Lung (tissue), 12 donors: ENCODE data around the gene DOCK2. TPM values are rescaled to one million over a fixed set of nuclear protein-coding genes. Genes with fewer than 3 reads are reported as not detected.

ENCODE experiments used
- ATAC-seq: fragments of 200-7000 bp; cut with Tn5 transposase; one replicate; pipeline ENCODE4 v1.9.1; 2020; ENCODE audit warnings: moderate number of reproducible peaks; ENCODE audit not compliant: insufficient read depth, low FRiP score
- DNase-seq, 3 donors: peaks; one replicate each; pipeline ENCODE4 v3.0.0-alpha.2; 2013 to 2017
- H3K27ac ChIP-seq, 2 donors: one replicate each; pipeline ENCODE4 v1.5.1; 2013; ENCODE audit warnings: mild to moderate bottlenecking in 2 of 2, moderate library complexity in 2 of 2, control low read depth in 1 of 2, inconsistent platforms in 1 of 2, low read depth in 1 of 2, low read length in 1 of 2
- H3K27me3 ChIP-seq, 3 donors: one replicate each; pipeline ENCODE4 v1.5.1; 2013; ENCODE audit warnings: low read length in 2 of 3; ENCODE audit not compliant: control insufficient read depth in 3 of 3, insufficient read depth in 3 of 3
- H3K36me3 ChIP-seq, 4 donors: one replicate each; pipeline ENCODE4 v1.5.1; 2013; ENCODE audit warnings: low read length in 4 of 4, mild to moderate bottlenecking in 1 of 4, moderate library complexity in 1 of 4; ENCODE audit not compliant: control insufficient read depth in 4 of 4, insufficient read depth in 4 of 4
- H3K4me1 ChIP-seq, 5 donors: one replicate each; pipeline ENCODE4 v1.5.1; 2013; ENCODE audit warnings: low read length in 5 of 5, mild to moderate bottlenecking in 2 of 5, moderate library complexity in 1 of 5; ENCODE audit not compliant: control insufficient read depth in 5 of 5, insufficient read depth in 5 of 5
- H3K4me3 ChIP-seq: one replicate; pipeline ENCODE4 v1.5.1; 2013; ENCODE audit warnings: mild to moderate bottlenecking, control low read depth, moderate library complexity
- H3K9ac ChIP-seq, 2 donors: one replicate each; pipeline ENCODE4 v1.5.1; 2013; ENCODE audit warnings: low read length in 2 of 2, control low read depth in 1 of 2; ENCODE audit not compliant: insufficient read depth in 1 of 2
- H3K9me3 ChIP-seq, 4 donors: one replicate each; pipeline ENCODE4 v1.5.1; 2013; ENCODE audit warnings: low read length in 3 of 4, mild to moderate bottlenecking in 1 of 4, moderate library complexity in 1 of 4; ENCODE audit not compliant: control insufficient read depth in 4 of 4, insufficient read depth in 3 of 4
- WGBS, 2 donors: extraction: QIAGEN DNeasy Blood & Tissue Kit; methylation state at CpG; one replicate each; pipeline ENCODE4 v1.1.7; 2013; 5-methylcytosine and 5-hydroxymethylcytosine counted together
- polyA plus RNA-seq, 2 donors: library from polyadenylated mRNA; stranded (reverse); fragments of 200-250 nt; gene quantifications; one replicate each; pipeline ENCODE4 v1.2.1, GENCODE V29; 2013
- total RNA-seq, 2 donors: library from RNA; depleted of rRNA in 1 of 2; stranded (reverse); fragments of >200 nt in 1 of 2; gene quantifications; one replicate each; pipeline ENCODE4 v1.2.1, GENCODE V29; 2014 to 2021
- TF ChIP-seq, protein P1 (sequence below): IDR thresholded peaks from 2 replicates; pipeline ENCODE4 v1.5.1; 2012; ENCODE audit warnings: mild to moderate bottlenecking; ENCODE audit errors: control extremely low read depth, extremely low read depth
- donor health status: control.
- donor health status: control.
- donor health status: Bipolar disorder and iron deficiency.
- donor health status: healthy.
- donor health status: DM: yes; HTN: yes; CAD: no.

Gene DOCK2
- total and polyA plus RNA-seq, 4 donors, result 9.6 to 66.6 (median 43.4) TPM

- Histone ChIP-seq H3K4me3 (no peak overlapping the region), H3K27me3 (no peaks in the 10 kb centered on the region), H3K4me1 (peaks cover 0 to 15% (median 3%) of the 10 kb centered on the region in 5 donors), H3K9ac (no peak overlapping the region), H3K9me3 (peaks cover 0 to 1% (median 0%) of the 10 kb centered on the region in 4 donors), H3K27ac (no peak overlapping the region), H3K36me3 (no peaks in the 10 kb centered on the region)
- WGBS, 2 donors, result 65 to 93% methylated on average over 1 of the region's 1 CpG
- TF ChIP-seq, protein P1, sequence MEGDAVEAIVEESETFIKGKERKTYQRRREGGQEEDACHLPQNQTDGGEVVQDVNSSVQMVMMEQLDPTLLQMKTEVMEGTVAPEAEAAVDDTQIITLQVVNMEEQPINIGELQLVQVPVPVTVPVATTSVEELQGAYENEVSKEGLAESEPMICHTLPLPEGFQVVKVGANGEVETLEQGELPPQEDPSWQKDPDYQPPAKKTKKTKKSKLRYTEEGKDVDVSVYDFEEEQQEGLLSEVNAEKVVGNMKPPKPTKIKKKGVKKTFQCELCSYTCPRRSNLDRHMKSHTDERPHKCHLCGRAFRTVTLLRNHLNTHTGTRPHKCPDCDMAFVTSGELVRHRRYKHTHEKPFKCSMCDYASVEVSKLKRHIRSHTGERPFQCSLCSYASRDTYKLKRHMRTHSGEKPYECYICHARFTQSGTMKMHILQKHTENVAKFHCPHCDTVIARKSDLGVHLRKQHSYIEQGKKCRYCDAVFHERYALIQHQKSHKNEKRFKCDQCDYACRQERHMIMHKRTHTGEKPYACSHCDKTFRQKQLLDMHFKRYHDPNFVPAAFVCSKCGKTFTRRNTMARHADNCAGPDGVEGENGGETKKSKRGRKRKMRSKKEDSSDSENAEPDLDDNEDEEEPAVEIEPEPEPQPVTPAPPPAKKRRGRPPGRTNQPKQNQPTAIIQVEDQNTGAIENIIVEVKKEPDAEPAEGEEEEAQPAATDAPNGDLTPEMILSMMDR, result no peak
- no peak for ATAC-seq
- DNase-seq, result no peak
Measured at GRCh38 chr5:169971780-169972179, 334.7 kb downstream of the DOCK2 start.

GRCh38 chr5:169973056-169973455 lies 336.0 kb downstream of the DOCK2 start:
- Histone ChIP-seq H3K4me1 (peaks cover 0 to 28% (median 11%) of the 10 kb centered on the region in 5 donors), H3K27ac (no peak overlapping the region), H3K9ac (no peak overlapping the region), H3K36me3 (no peaks in the 10 kb centered on the region), H3K27me3 (no peaks in the 10 kb centered on the region), H3K9me3 (peaks cover 0 to 1% (median 0%) of the 10 kb centered on the region in 4 donors), H3K4me3 (no peak overlapping the region)
- TF ChIP-seq, protein P1, result no peak
- no peak for DNase-seq
- no peak for ATAC-seq
- WGBS, 2 donors, result 82 to 88% methylated on average over 3 of the region's 3 CpGs

DNA sequence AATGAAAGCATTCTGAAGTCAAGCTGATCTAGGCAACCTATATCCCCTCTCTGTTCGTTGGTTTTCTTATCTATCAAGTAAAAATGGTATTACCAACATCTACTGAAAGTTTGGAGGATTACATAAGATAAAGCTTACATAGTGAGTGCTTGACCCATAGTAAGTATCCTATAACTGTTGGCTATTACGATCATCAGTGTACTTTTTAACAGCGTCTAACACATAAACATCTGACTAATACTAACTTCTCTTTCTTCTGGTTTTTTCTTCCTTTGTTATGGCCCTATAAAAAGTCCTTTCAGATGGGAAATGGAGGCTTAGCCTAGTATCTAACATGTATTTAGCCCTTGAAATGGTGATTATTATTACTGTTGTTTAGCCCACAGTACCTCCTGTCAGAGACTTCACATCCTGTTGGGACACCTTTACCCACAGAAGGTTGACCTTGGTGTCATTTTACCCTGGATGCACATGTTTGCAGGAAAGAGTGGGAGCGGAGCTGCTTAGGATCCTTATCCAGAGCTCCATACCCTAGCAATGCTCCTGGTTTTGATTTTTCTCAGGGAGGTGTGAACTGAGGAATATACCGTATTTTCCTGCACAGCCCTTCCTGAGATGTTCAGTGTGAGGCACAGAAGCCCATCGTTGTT lies 337.2 kb downstream of the DOCK2 start:
- 78 to 85% methylated on average over 6 of the region's 6 CpGs for WGBS, 2 donors
- no peak for DNase-seq
- H3K27ac ChIP-seq, result no peak overlapping the region
- TF ChIP-seq, protein P1, result no peak
- H3K4me3 ChIP-seq, result no peak overlapping the region
- H3K4me1 ChIP-seq, result peaks cover 0 to 37% (median 14%) of the 10 kb centered on the region in 5 donors
- ATAC-seq, result no peak
- H3K36me3 ChIP-seq, result no peaks in the 10 kb centered on the region
- H3K9ac ChIP-seq, result no peak overlapping the region
- peaks cover 0 to 1% (median 0%) of the 10 kb centered on the region in 4 donors for H3K9me3 ChIP-seq
- no peaks in the 10 kb centered on the region for H3K27me3 ChIP-seq
